Mesothelial cell of epicardium (in vitro differentiated cells): ENCODE measurements around the gene NGLY1. TPM values are rescaled to one million over a fixed set of nuclear protein-coding genes. Genes with fewer than 3 reads are reported as not detected.

ENCODE experiments used
- DNase-seq, 2 experiments: peaks; one replicate each; pipeline ENCODE4 v3.0.0; 2021; ENCODE audit warnings: low spot score in 2 of 2; ENCODE audit not compliant: unreplicated experiment in 2 of 2
- H3K27ac Mint-ChIP-seq: 2 replicates; pipeline ENCODE4 v1.8.0; 2021; ENCODE audit warnings: mixed read lengths
- H3K27me3 Mint-ChIP-seq: 2 replicates; pipeline ENCODE4 v1.8.0; 2021; ENCODE audit warnings: low read depth, mixed read lengths
- H3K36me3 Mint-ChIP-seq: 2 replicates; pipeline ENCODE4 v1.8.0; 2021; ENCODE audit warnings: mixed read lengths
- H3K4me1 Mint-ChIP-seq: 2 replicates; pipeline ENCODE4 v1.8.0; 2021; ENCODE audit warnings: mixed read lengths
- H3K4me3 Mint-ChIP-seq: 2 replicates; pipeline ENCODE4 v1.8.0; 2021; ENCODE audit warnings: mild to moderate bottlenecking, moderate library complexity, mixed read lengths
- H3K9me3 Mint-ChIP-seq: 2 replicates; pipeline ENCODE4 v1.8.0; 2021; ENCODE audit warnings: mixed read lengths
- total RNA-seq: library from RNA; stranded (reverse); gene quantifications from 3 replicates; pipeline ENCODE4 v1.2.1, GENCODE V29; 2021
- TF ChIP-seq, protein P1 (sequence below): fragments of 200-600 bp; sonication (generic); IDR thresholded peaks from one replicate; pipeline ENCODE4 v1.5.0; 2021; ENCODE audit warnings: antibody characterized with exemption; ENCODE audit not compliant: unreplicated experiment

Gene NGLY1
- total RNA-seq, 1 donor from 2014 or later = 32.7 TPM

DNA sequence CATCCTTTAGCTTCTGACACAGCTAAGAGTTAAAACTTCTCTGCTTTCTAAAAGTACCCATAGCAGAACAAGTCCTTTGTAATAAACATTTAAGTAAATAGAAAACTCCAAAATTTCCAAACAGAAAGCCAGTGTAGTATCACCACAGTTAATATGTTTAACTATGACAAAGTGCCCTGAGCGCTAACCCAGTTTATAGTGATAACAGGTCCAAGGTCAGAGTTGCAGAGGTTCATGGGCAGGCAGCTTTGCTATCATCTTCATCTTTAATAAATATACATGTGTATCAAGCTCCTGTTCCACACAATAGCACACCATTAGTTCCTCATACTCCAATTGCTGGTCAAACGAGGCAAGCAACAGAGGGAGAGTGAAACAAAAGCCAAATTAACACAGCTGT is 106.1 kb downstream of the NGLY1 start:
- no peaks in the 10 kb centered on the region for H3K27me3 Mint-ChIP-seq
- no peaks in the 10 kb centered on the region for H3K9me3 Mint-ChIP-seq
- no peaks in the 10 kb centered on the region for H3K4me1 Mint-ChIP-seq
- H3K4me3 Mint-ChIP-seq = no peak overlapping the region
- H3K27ac Mint-ChIP-seq = no peak overlapping the region
- no peaks in the 10 kb centered on the region for H3K36me3 Mint-ChIP-seq
- TF ChIP-seq, protein P1, sequence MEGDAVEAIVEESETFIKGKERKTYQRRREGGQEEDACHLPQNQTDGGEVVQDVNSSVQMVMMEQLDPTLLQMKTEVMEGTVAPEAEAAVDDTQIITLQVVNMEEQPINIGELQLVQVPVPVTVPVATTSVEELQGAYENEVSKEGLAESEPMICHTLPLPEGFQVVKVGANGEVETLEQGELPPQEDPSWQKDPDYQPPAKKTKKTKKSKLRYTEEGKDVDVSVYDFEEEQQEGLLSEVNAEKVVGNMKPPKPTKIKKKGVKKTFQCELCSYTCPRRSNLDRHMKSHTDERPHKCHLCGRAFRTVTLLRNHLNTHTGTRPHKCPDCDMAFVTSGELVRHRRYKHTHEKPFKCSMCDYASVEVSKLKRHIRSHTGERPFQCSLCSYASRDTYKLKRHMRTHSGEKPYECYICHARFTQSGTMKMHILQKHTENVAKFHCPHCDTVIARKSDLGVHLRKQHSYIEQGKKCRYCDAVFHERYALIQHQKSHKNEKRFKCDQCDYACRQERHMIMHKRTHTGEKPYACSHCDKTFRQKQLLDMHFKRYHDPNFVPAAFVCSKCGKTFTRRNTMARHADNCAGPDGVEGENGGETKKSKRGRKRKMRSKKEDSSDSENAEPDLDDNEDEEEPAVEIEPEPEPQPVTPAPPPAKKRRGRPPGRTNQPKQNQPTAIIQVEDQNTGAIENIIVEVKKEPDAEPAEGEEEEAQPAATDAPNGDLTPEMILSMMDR = no peak
- DNase-seq = no peak

DNA sequence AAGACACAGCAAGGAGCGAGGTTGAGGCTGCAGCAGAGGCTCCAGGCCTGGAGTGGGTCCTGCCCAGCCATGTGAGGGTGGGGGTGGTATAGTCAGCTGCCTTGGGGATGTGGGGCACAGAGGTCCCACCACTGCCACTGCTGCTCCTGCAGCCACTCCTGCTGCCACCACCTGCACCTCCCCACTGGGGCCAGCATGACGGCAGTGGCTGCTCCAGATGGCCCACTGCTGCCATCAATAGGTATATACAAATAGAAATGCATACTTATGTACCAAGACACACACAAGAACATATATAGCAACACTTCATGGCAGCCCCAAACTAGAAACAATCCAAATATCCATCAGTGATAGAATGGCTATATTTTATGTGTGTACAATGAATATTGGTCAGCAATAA is 108.6 kb downstream of the NGLY1 start:
- Mint-ChIP-seq H3K9me3 (no peaks in the 10 kb centered on the region), H3K4me3 (no peak overlapping the region), H3K36me3 (no peaks in the 10 kb centered on the region), H3K27me3 (no peaks in the 10 kb centered on the region), H3K4me1 (no peaks in the 10 kb centered on the region), H3K27ac (no peak overlapping the region)
- no peak for DNase-seq
- TF ChIP-seq, protein P1 = no peak

DNA sequence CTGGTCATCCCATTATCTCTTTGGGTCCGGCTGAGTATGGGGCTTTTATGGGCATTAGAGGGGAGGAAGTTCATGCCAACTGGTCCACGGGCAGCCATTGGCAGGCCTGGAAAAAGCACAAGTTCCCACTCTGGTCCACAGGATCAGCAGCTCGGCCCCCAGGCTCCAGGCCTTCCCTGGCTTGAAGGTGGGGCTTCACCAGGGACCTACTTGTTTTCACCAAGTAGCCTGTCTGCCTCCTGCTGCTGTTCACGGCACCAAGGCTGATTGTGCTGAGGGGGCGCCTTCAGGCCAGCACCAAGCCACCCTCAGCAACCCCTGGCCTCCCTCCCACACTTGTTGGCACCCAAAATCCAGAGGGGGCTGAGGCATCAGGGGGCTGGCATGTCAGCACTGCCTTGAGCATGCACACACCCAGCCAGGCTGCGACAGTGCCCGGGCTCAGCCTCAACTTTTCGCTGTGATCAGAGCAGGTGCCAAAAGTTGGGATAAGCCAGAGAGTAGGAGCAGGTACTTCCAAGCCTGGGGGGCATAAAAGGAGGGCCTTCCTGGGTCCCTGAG is 109.4 kb downstream of the NGLY1 start:
- Mint-ChIP-seq H3K4me3 (no peak overlapping the region), H3K27ac (no peak overlapping the region), H3K27me3 (no peaks in the 10 kb centered on the region), H3K4me1 (no peaks in the 10 kb centered on the region), H3K9me3 (no peaks in the 10 kb centered on the region), H3K36me3 (no peaks in the 10 kb centered on the region)
- no peak for DNase-seq
- TF ChIP-seq, protein P1 = no peak

Other genes with a start within 250 kb of the NGLY1 start
- gene TOP2B, start 118.5 kb downstream of the NGLY1 start, total RNA-seq = 194 to 203 TPM (median 203 TPM) in 3 replicates
- 10.2 to 12.8 TPM (median 10.4 TPM) in 3 replicates for gene OXSM, start 6.6 kb upstream of the NGLY1 start, total RNA-seq